SK-N-SH (cell line): Measurements from ENCODE around the gene SCAMP2. TPM values are rescaled to one million over a fixed set of nuclear protein-coding genes. Genes with fewer than 3 reads are reported as not detected.
A peak's percentile ranks its signal among the peaks of the same experiment; 100 is the strongest.

Source experiments
- CTCF ChIA-PET: fragments of 300-600, 350-600 bp; formaldehyde crosslinking; extraction: SDS; loops from one replicate; lab custom pipeline; 2021; lab: Yijun Ruan, JAX
- POLR2A ChIA-PET: fragments of 350-600 bp; sonication (Branson Sonifier 250); formaldehyde crosslinking; extraction: SDS; loops from one replicate; lab custom pipeline; 2020; ENCODE audit warnings: antibody characterized with exemption, inconsistent platforms; lab: Yijun Ruan, JAX
- DNase-seq: peaks from one replicate; pipeline ENCODE4 v3.0.0; 2012
- H2AFZ ChIP-seq: fragments of 200-600 bp; sonication (generic); 2 replicates; pipeline ENCODE4 v1.8.1; 2016; ENCODE audit warnings: antibody characterized with exemption, mild to moderate bottlenecking, low read depth
- H3F3A ChIP-seq: fragments of 200-600 bp; sonication (generic); replicated peaks from 2 replicates; pipeline ENCODE3; 2016; ENCODE audit warnings: antibody characterized with exemption, mild to moderate bottlenecking; ENCODE audit not compliant: insufficient read depth
- H3K27ac ChIP-seq, 2 experiments: fragments of 200-500 bp in 1 of 2; fragments of 200-600 bp in 1 of 2; sonication (Bioruptor generic) in 1 of 2; sonication (generic), shearing (Covaris generic) in 1 of 2; 2 replicates each; pipeline versions ENCODE4 v1.5.1 to v1.6.1; 2014 to 2016; ENCODE audit warnings: low read depth in 2 of 2, inconsistent platforms in 1 of 2, low read length in 1 of 2, mild to moderate bottlenecking in 1 of 2, mixed read lengths in 1 of 2
- H3K27me3 ChIP-seq: fragments of 200-600 bp; sonication (generic), shearing (Covaris generic); 2 replicates; pipeline ENCODE4 v1.6.1; 2016; ENCODE audit warnings: mixed run types; ENCODE audit not compliant: insufficient read depth
- H3K36me3 ChIP-seq, 2 experiments: fragments of 200-500 bp in 1 of 2; fragments of 200-600 bp in 1 of 2; sonication (Bioruptor generic) in 1 of 2; sonication (generic) in 1 of 2; replicated peaks in 1 of 2; 2 replicates each; pipeline versions ENCODE3 to v1.5.1; 2014 to 2016; ENCODE audit warnings: low read length in 1 of 2, mild to moderate bottlenecking in 1 of 2; ENCODE audit not compliant: insufficient read depth in 2 of 2, control insufficient read depth in 1 of 2
- H3K4me1 ChIP-seq, 2 experiments: fragments of 200-500 bp in 1 of 2; fragments of 200-600 bp in 1 of 2; sonication (Bioruptor generic) in 1 of 2; sonication (generic), shearing (Covaris generic) in 1 of 2; 2 replicates each; pipeline versions ENCODE4 v1.5.1 to v1.6.1; 2014 to 2016; ENCODE audit warnings: low read depth in 1 of 2, low read length in 1 of 2, mixed run types in 1 of 2; ENCODE audit not compliant: insufficient read depth in 2 of 2, control insufficient read depth in 1 of 2
- H3K4me2 ChIP-seq: fragments of 200-600 bp; sonication (generic), shearing (Covaris generic); 2 replicates; pipeline ENCODE4 v1.6.1; 2017; ENCODE audit warnings: mixed run types
- H3K4me3 ChIP-seq, 2 experiments: fragments of 200-500 bp in 1 of 2; fragments of 200-600 bp in 1 of 2; sonication (Bioruptor generic) in 1 of 2; sonication (generic), shearing (Covaris generic) in 1 of 2; 2 replicates each; pipeline versions ENCODE4 v1.5.1 to v1.8.1; 2014 to 2016; ENCODE audit warnings: low read depth in 2 of 2, inconsistent platforms in 1 of 2, low read length in 1 of 2, mild to moderate bottlenecking in 1 of 2, mixed read lengths in 1 of 2, moderate library complexity in 1 of 2
- H3K79me2 ChIP-seq: fragments of 200-600 bp; sonication (generic); 2 replicates; pipeline ENCODE4 v1.8.1; 2017; ENCODE audit warnings: mild to moderate bottlenecking; ENCODE audit not compliant: insufficient read depth
- H3K9ac ChIP-seq: fragments of 200-600 bp; sonication (generic); 2 replicates; pipeline ENCODE4 v1.6.1; 2017; ENCODE audit warnings: mixed run types
- H3K9me2 ChIP-seq: fragments of 200-600 bp; sonication (generic); 2 replicates; pipeline ENCODE4 v1.6.1; 2017; ENCODE audit warnings: mixed run types
- H3K9me3 ChIP-seq: fragments of 200-600 bp; sonication (generic); 2 replicates; pipeline ENCODE4 v1.6.1; 2017; ENCODE audit warnings: mixed run types, mild to moderate bottlenecking, moderate library complexity
- H4K20me1 ChIP-seq: fragments of 200-600 bp; sonication (generic); 2 replicates; pipeline ENCODE4 v1.6.1; 2017; ENCODE audit warnings: mild to moderate bottlenecking, mixed run types; ENCODE audit not compliant: insufficient read depth
- CHD2 ChIP-seq: fragments of 150-350 bp; IDR thresholded peaks from 2 replicates; pipeline ENCODE4 v1.6.1; 2018; ENCODE audit warnings: low read length; ENCODE audit not compliant: partially characterized antibody
- EP300 ChIP-seq, 2 experiments: IDR thresholded peaks; 2 replicates each; pipeline versions ENCODE4 v1.4.0 to v1.6.1; 2012; ENCODE audit warnings: borderline replicate concordance in 1 of 2, low read depth in 1 of 2, low read length in 1 of 2
- FOSL2 ChIP-seq: IDR thresholded peaks from 2 replicates; pipeline ENCODE4 v1.4.0; 2012; ENCODE audit warnings: low read depth, mild to moderate bottlenecking, moderate library complexity, borderline replicate concordance
- FOXJ3 ChIP-seq: sonication (generic); formaldehyde crosslinking; IDR thresholded peaks from 2 replicates; pipeline ENCODE4 v1.5.1; 2020; ENCODE audit warnings: mild to moderate bottlenecking, missing genetic modification reagents
- GABPA ChIP-seq: IDR thresholded peaks from 2 replicates; pipeline ENCODE4 v1.4.0; 2012; ENCODE audit warnings: low read depth, mild to moderate bottlenecking
- JUND ChIP-seq: IDR thresholded peaks from 2 replicates; pipeline ENCODE4 v1.4.0; 2012
- MEF2A ChIP-seq: IDR thresholded peaks from 2 replicates; pipeline ENCODE4 v1.4.0; 2012; ENCODE audit warnings: low read depth, borderline replicate concordance
- MXI1 ChIP-seq: IDR thresholded peaks from 2 replicates; pipeline ENCODE4 v1.6.1; 2012; ENCODE audit warnings: mild to moderate bottlenecking, low read depth, low read length, improper control_type of control experiment
- RCOR1 ChIP-seq: fragments of 150-350 bp; IDR thresholded peaks from 2 replicates; pipeline ENCODE4 v1.6.1; 2017; ENCODE audit warnings: antibody characterized with exemption, low read length
- SIN3A ChIP-seq: IDR thresholded peaks from 2 replicates; pipeline ENCODE4 v1.6.1; 2012; ENCODE audit warnings: low read depth, mild to moderate bottlenecking, low read length, moderate library complexity, borderline replicate concordance
- SMC3 ChIP-seq: IDR thresholded peaks from 2 replicates; pipeline ENCODE4 v1.6.1; 2012; ENCODE audit warnings: low read depth, low read length, improper control_type of control experiment
- TCF12 ChIP-seq: IDR thresholded peaks from 2 replicates; pipeline ENCODE4 v1.4.0; 2012
- WGBS: methylation state at CpG from one replicate; pipeline ENCODE4 v1.1.6; 2017; ENCODE audit warnings: low lambda C conversion rate; 5-methylcytosine and 5-hydroxymethylcytosine counted together
- polyA plus RNA-seq, 3 experiments: library from polyadenylated mRNA; depleted of rRNA; stranded (reverse); fragments of >200 nt; gene quantifications; 2 replicates each; pipeline ENCODE4 v1.2.3, GENCODE V29; 2012
- TF ChIP-seq, protein P1 (sequence below): fragments of 200-600 bp; sonication (generic); IDR thresholded peaks from 2 replicates; pipeline ENCODE4 v1.6.1; 2017; ENCODE audit warnings: antibody characterized with exemption, mild to moderate bottlenecking, moderate library complexity
- TF ChIP-seq, protein P2 (sequence below): fragments of 150-350 bp; IDR thresholded peaks from 2 replicates; pipeline ENCODE4 v1.6.1; 2016; ENCODE audit warnings: mild to moderate bottlenecking, low read depth, low read length

The SCAMP2 gene
- polyA plus RNA-seq, 1 of the 3 experiments (the other 2 are of a cell fraction), result 88.1 TPM

DNA sequence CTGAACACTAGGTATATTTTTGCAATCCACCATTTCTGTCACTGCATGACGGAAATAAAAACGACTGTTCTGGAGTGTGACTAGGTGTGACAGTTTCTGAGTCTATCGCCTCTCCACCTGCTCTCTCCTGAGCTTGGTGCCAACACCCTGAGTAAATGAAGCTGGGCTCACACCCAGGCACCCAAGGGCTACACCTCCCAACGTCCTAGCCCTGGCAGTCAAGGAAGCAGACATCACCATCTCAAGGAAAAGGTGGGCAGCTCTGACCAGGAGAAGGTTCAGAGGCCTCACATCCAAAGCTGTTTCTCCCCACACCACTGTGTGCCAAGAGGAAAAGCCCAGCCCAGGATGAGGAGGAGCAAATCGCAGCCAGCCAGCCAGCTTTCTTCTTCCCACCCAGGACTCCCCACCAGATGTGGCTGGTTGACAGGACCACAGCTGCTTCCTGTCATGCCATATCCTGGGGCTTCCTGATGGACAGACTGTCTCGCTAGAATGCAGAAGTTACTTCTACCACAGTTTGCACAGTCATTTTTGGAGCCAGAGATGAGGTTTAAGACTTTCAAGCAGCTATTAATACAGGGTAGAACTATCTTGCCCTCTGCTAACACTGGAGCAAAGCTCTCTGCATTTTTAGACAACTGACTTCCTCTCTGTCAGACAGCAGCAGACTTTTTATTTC, 3.3 kb downstream of the SCAMP2 start:
- Histone ChIP-seq H3F3A (no peaks in the 10 kb centered on the region), H3K4me1 (peaks cover 17 to 20% of the 10 kb centered on the region in 2 experiments; a peak in 2 of 4 replicates), H3K27me3 (no peaks in the 10 kb centered on the region), H3K36me3 (peaks cover 8 to 10% of the 10 kb centered on the region in 2 experiments), H3K4me2 (0 out of 2 replicates have a peak overlapping the region, but pooled peaks have one; percentile 16), H4K20me1 (peaks cover 42% of the 10 kb centered on the region), H2AFZ (no peak overlapping the region), H3K9me2 (no peaks in the 10 kb centered on the region), H3K9ac (no peak overlapping the region), H3K27ac (no peak overlapping the region; a peak in 1 of 4 replicates), H3K79me2 (peaks cover 78% of the 10 kb centered on the region), H3K9me3 (no peaks in the 10 kb centered on the region), H3K4me3 (no peak overlapping the region)
- CTCF ChIA-PET, result interaction anchor here (0.8 to 2.6 kb wide), 8 partner anchors 11 to 101 kb away, joined by 3 to 16 read pairs (median 6); partner anchors contain the start of genes CSK and ULK3
- WGBS, result 67% methylated on average over 6 of the region's 6 CpGs
- POLR2A ChIA-PET, result interaction anchor here (0.9 to 1.4 kb wide), 4 partner anchors 10 to 26 kb away, joined by 3 to 4 read pairs (median 4); partner anchors contain the start of gene MPI
- no peak for TF ChIP-seq MEF2A
- TF ChIP-seq SIN3A, result no peak
- TF ChIP-seq RCOR1, result no peak
- no peak for TF ChIP-seq GABPA
- TF ChIP-seq MXI1, result peak; percentile 73
- no peak for TF ChIP-seq SMC3
- DNase-seq, result peak; percentile 60

DNA sequence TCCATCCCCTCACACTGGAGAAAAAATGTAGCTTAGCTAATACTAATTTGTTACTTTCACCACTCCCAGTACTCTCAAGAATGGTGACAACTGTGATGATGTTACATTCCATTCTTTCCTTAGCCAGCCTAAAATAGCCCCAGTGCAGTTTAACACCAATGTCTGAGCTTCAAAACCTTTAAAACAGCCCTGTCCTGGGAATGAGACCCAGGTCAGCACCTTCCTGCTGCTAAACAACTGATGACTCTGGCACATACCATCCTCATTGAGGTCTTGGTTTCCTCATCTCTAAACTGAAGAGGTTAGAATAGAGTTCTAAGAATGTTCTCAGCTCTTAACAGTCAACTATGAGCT, 3.8 kb downstream of the SCAMP2 start:
- Histone ChIP-seq H3K4me3 (no peak overlapping the region), H3K4me2 (no peak overlapping the region), H3K9me2 (no peaks in the 10 kb centered on the region), H3F3A (peaks cover 2% of the 10 kb centered on the region), H3K27ac (no peak overlapping the region; a peak in 1 of 4 replicates), H3K9ac (no peak overlapping the region), H3K27me3 (no peaks in the 10 kb centered on the region), H3K4me1 (peaks cover 17 to 20% of the 10 kb centered on the region in 2 experiments; a peak in 2 of 4 replicates), H3K79me2 (peaks cover 83% of the 10 kb centered on the region), H3K9me3 (no peaks in the 10 kb centered on the region), H4K20me1 (peaks cover 45% of the 10 kb centered on the region), H3K36me3 (peaks cover 8 to 10% of the 10 kb centered on the region in 2 experiments), H2AFZ (no peak overlapping the region)
- TF ChIP-seq SIN3A, result no peak
- TF ChIP-seq, protein P1, sequence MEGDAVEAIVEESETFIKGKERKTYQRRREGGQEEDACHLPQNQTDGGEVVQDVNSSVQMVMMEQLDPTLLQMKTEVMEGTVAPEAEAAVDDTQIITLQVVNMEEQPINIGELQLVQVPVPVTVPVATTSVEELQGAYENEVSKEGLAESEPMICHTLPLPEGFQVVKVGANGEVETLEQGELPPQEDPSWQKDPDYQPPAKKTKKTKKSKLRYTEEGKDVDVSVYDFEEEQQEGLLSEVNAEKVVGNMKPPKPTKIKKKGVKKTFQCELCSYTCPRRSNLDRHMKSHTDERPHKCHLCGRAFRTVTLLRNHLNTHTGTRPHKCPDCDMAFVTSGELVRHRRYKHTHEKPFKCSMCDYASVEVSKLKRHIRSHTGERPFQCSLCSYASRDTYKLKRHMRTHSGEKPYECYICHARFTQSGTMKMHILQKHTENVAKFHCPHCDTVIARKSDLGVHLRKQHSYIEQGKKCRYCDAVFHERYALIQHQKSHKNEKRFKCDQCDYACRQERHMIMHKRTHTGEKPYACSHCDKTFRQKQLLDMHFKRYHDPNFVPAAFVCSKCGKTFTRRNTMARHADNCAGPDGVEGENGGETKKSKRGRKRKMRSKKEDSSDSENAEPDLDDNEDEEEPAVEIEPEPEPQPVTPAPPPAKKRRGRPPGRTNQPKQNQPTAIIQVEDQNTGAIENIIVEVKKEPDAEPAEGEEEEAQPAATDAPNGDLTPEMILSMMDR, result no peak
- no peak for TF ChIP-seq TCF12
- TF ChIP-seq FOXJ3 (CRISPR knock-in tag), result no peak
- TF ChIP-seq CHD2, result no peak
- no peak for TF ChIP-seq RCOR1
- TF ChIP-seq MEF2A, result no peak
- no peak for TF ChIP-seq JUND
- TF ChIP-seq, protein P2, sequence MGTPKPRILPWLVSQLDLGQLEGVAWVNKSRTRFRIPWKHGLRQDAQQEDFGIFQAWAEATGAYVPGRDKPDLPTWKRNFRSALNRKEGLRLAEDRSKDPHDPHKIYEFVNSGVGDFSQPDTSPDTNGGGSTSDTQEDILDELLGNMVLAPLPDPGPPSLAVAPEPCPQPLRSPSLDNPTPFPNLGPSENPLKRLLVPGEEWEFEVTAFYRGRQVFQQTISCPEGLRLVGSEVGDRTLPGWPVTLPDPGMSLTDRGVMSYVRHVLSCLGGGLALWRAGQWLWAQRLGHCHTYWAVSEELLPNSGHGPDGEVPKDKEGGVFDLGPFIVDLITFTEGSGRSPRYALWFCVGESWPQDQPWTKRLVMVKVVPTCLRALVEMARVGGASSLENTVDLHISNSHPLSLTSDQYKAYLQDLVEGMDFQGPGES, result no peak
- TF ChIP-seq FOSL2, result no peak
- TF ChIP-seq EP300 (IDR thresholded peaks at IDR 0.05; ENCODE audit: borderline replicate concordance in 1 of 2, low read depth in 1 of 2, low read length in 1 of 2), result no peak
- ChIA-PET CTCF (interaction anchor here (0.8 to 2.6 kb wide), 8 partner anchors 11 to 101 kb away, joined by 3 to 16 read pairs (median 6); partner anchors contain the start of genes CSK and ULK3), POLR2A (interaction anchor here (0.5 to 1.4 kb wide), 5 partner anchors 10 to 26 kb away, joined by 3 to 4 read pairs (median 4); partner anchors contain the start of gene MPI)
- no peak for DNase-seq
